OCI-LY7 (cell line): ENCODE results near the gene PLEKHS1. TPM values are rescaled to one million over a fixed set of nuclear protein-coding genes. Genes with fewer than 3 reads are reported as not detected.

Source experiments
- BruUV-seq: library from RNA; stranded (reverse); fragments of 400-500 nt; replicated peaks from 2 replicates; lab custom pipeline; 2021; lab: Mats Ljungman, UMichigan
- CTCF ChIA-PET: fragments of 300-600 bp; sonication (Branson Sonifier 250); formaldehyde crosslinking; loops from one replicate; lab custom pipeline; 2022; ENCODE audit warnings: antibody characterized with exemption; ENCODE audit not compliant: unreplicated experiment; lab: Charles Lee
- POLR2A ChIA-PET: fragments of 300-600 bp; sonication (Branson Sonifier 250); formaldehyde crosslinking; loops from one replicate; lab custom pipeline; 2022; ENCODE audit warnings: antibody characterized with exemption; lab: Charles Lee
- DNase-seq: peaks from one replicate; pipeline ENCODE4 v3.0.0-alpha.2; 2015; ENCODE audit warnings: low spot score
- H2AFZ ChIP-seq: fragments of 200-600 bp; sonication (generic), shearing (Covaris generic); 2 replicates; pipeline ENCODE4 v1.6.1; 2014; ENCODE audit warnings: mild to moderate bottlenecking, antibody characterized with exemption, low read length, moderate library complexity
- H3K27ac ChIP-seq: fragments of 200-600 bp; sonication (generic); 2 replicates; pipeline ENCODE4 v1.5.1; 2014; ENCODE audit warnings: mixed run types, low read depth, mild to moderate bottlenecking, moderate library complexity, low read length, inconsistent platforms; ENCODE audit not compliant: poor library complexity, severe bottlenecking
- H3K36me3 ChIP-seq: fragments of 200-600 bp; sonication (generic); 2 replicates; pipeline ENCODE4 v1.6.1; 2014; ENCODE audit warnings: mild to moderate bottlenecking, antibody characterized with exemption, low read length, moderate library complexity, mixed read lengths; ENCODE audit not compliant: insufficient read depth
- H3K4me1 ChIP-seq: fragments of 200-600 bp; sonication (generic); 2 replicates; pipeline ENCODE4 v1.5.1; 2014; ENCODE audit warnings: mild to moderate bottlenecking, low read length; ENCODE audit not compliant: insufficient read depth, poor library complexity, severe bottlenecking
- H3K4me2 ChIP-seq: fragments of 200-600 bp; sonication (generic); 2 replicates; pipeline ENCODE4 v1.6.1; 2014; ENCODE audit warnings: mild to moderate bottlenecking, low read length
- H3K4me3 ChIP-seq: fragments of 200-600 bp; sonication (generic); 2 replicates; pipeline ENCODE4 v1.5.1; 2014; ENCODE audit warnings: mild to moderate bottlenecking, low read depth, low read length; ENCODE audit not compliant: poor library complexity, severe bottlenecking
- H3K79me2 ChIP-seq: fragments of 200-600 bp; sonication (generic); 2 replicates; pipeline ENCODE4 v1.6.1; 2016; ENCODE audit warnings: low read depth, mild to moderate bottlenecking, low read length, moderate library complexity, mixed read lengths; ENCODE audit not compliant: insufficient read depth
- H3K9me2 ChIP-seq: fragments of 200-600 bp; sonication (generic); 2 replicates; pipeline ENCODE4 v1.6.1; 2016; ENCODE audit warnings: mild to moderate bottlenecking, low read length, mixed read lengths; ENCODE audit not compliant: insufficient read depth
- H3K9me3 ChIP-seq: fragments of 200-600 bp; sonication (generic); 2 replicates; pipeline ENCODE4 v1.6.1; 2014; ENCODE audit warnings: mild to moderate bottlenecking, mixed run types, low read length, mixed read lengths
- H4K20me1 ChIP-seq: fragments of 200-600 bp; sonication (generic); 2 replicates; pipeline ENCODE4 v1.6.1; 2014; ENCODE audit warnings: mild to moderate bottlenecking, antibody characterized with exemption, low read length, moderate library complexity, mixed read lengths; ENCODE audit not compliant: insufficient read depth
- EZH2phosphoT487 ChIP-seq: fragments of 200-600 bp; sonication (generic); IDR thresholded peaks from 2 replicates; pipeline ENCODE4 v1.6.1; 2018; ENCODE audit warnings: low read depth, borderline replicate concordance, mild to moderate bottlenecking, mixed run types, antibody characterized with exemption, low read length, moderate library complexity, mixed read lengths
- intact Hi-C: fragments of 100-400 bp; cut with micrococcal nuclease; formaldehyde crosslinking; loops from one replicate; pipeline ENCODE4 v1.10.0; 2022; ENCODE audit not compliant: unreplicated experiment
- total RNA-seq, 2 experiments: library from RNA; depleted of rRNA in 1 of 2; stranded (reverse); fragments of >200 nt in 1 of 2; shearing (Covaris generic) in 1 of 2; gene quantifications; 2 replicates each; pipeline ENCODE4 v1.2.3, GENCODE V29; 2014 to 2022
- TF ChIP-seq, protein P1 (sequence below): fragments of 200-600 bp; sonication (generic); conservative IDR thresholded peaks from 2 replicates; pipeline ENCODE4 v1.5.1; 2014; ENCODE audit warnings: mild to moderate bottlenecking, antibody characterized with exemption, low read length, moderate library complexity, mixed read lengths

The PLEKHS1 gene
- total RNA-seq, 2 experiments from 2014 or later, result not detected

DNA sequence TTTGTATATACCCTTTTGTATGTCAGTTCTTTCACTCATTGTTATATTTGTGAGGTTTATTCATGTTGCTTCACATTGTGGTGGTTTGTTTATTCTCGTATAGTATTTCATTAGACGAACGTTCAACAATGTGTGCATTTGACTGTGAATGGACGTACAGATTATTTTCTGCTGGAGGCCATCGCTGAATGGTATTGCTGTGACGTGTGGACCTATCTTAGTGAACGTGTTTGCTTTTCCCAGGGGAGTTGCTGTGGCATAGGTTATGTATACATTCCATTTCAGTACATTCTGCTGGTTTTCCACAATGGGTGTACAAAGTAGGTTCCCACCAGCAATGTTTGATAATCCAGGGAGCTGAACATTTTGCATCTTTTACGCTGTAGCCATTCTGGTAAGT, 31.1 kb upstream of the PLEKHS1 start:
- H3K27ac ChIP-seq, result no peak overlapping the region
- H4K20me1 ChIP-seq, result no peaks in the 10 kb centered on the region
- CTCF ChIA-PET, result no interaction called here
- no peaks in the 10 kb centered on the region for H3K9me2 ChIP-seq
- no peak for DNase-seq
- no peak overlapping the region for H3K4me2 ChIP-seq
- intact Hi-C loops, result no loop called here
- H3K9me3 ChIP-seq, result no peaks in the 10 kb centered on the region
- no peaks in the 10 kb centered on the region for H3K79me2 ChIP-seq
- TF ChIP-seq, protein P1, sequence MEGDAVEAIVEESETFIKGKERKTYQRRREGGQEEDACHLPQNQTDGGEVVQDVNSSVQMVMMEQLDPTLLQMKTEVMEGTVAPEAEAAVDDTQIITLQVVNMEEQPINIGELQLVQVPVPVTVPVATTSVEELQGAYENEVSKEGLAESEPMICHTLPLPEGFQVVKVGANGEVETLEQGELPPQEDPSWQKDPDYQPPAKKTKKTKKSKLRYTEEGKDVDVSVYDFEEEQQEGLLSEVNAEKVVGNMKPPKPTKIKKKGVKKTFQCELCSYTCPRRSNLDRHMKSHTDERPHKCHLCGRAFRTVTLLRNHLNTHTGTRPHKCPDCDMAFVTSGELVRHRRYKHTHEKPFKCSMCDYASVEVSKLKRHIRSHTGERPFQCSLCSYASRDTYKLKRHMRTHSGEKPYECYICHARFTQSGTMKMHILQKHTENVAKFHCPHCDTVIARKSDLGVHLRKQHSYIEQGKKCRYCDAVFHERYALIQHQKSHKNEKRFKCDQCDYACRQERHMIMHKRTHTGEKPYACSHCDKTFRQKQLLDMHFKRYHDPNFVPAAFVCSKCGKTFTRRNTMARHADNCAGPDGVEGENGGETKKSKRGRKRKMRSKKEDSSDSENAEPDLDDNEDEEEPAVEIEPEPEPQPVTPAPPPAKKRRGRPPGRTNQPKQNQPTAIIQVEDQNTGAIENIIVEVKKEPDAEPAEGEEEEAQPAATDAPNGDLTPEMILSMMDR, result no peak
- TF ChIP-seq EZH2phosphoT487, result no peak
- H3K36me3 ChIP-seq, result peaks cover 11% of the 10 kb centered on the region
- no peak overlapping the region for H2AFZ ChIP-seq
- no peaks in the 10 kb centered on the region for H3K4me1 ChIP-seq
- POLR2A ChIA-PET, result no interaction called here
- H3K4me3 ChIP-seq, result no peak overlapping the region
- no TSS peak for BruUV-seq

DNA sequence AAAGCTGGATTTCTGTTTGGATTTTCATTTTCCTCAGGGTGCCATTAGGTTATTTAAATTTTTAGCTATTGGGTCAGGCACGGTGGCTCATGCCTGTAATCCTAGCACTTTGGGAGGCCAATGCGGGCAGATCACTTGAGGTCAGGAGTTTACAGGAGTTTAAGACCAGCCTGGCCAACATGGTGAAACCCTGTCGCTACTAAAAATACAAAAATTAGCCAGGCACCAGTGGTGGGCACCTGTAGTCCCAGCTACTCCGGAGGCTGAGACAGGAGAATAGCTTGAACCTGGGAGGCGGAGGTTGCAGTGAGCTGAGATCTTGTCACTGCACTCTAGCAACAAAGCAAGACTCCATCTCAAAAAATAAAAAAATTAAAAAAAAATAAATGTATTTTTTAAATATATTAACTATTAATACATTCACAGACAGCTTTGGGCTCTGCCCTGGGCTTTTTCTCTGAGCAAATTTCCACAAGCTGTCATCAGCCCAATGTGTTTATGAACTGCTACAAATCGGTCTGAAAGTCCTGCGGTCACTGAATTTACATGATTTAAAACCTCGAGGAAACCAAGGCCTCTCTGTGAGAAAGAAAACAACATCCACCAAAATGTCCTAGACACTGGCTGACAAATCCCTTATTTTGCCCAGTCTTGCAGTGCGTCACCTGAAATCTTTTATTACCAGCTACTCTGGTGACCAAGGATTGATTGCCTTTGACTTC, 19.2 kb upstream of the PLEKHS1 start:
- Histone ChIP-seq H3K9me3 (no peaks in the 10 kb centered on the region), H3K4me3 (no peak overlapping the region), H3K4me2 (no peak overlapping the region), H3K27ac (no peak overlapping the region), H4K20me1 (no peaks in the 10 kb centered on the region), H3K9me2 (no peaks in the 10 kb centered on the region), H2AFZ (no peak overlapping the region), H3K36me3 (peaks cover 23% of the 10 kb centered on the region), H3K79me2 (no peaks in the 10 kb centered on the region), H3K4me1 (no peaks in the 10 kb centered on the region)
- intact Hi-C loops, result no loop called here
- no TSS peak for BruUV-seq
- CTCF ChIA-PET, result no interaction called here
- POLR2A ChIA-PET, result interaction anchor here (1.0 kb wide), 1 partner anchor 36 kb away, joined by 3 read pairs; no protein-coding TSS in a partner anchor
- no peak for TF ChIP-seq EZH2phosphoT487
- TF ChIP-seq, protein P1, result no peak
- no peak for DNase-seq

DNA sequence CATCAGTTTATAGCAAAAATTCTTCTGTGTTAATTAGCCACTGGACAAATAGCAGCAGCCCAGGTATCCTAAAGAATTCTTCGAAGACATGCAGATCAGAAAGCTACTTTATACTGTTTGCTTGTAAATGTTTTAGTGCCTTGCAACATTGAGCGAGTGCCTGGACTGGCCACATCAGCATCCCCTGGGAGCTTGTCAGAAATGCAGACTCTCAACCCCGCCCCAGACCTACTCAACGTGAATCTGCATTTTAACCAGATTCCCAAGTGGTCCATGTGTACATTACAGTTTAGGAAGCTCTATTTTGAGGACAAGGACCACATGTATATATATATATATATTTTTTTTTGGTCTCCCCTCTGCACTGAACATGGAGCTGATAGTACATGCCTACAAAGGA, 18.5 kb upstream of the PLEKHS1 start:
- no peak for DNase-seq
- H2AFZ ChIP-seq, result no peak overlapping the region
- no peaks in the 10 kb centered on the region for H4K20me1 ChIP-seq
- no TSS peak for BruUV-seq
- no peaks in the 10 kb centered on the region for H3K9me3 ChIP-seq
- ChIA-PET POLR2A (interaction anchor here (0.7 to 1.0 kb wide), 3 partner anchors 35 to 490 kb away, joined by 3 read pairs; no protein-coding TSS in a partner anchor), CTCF (no interaction called here)
- intact Hi-C loops, result no loop called here
- no peaks in the 10 kb centered on the region for H3K4me1 ChIP-seq
- H3K9me2 ChIP-seq, result no peaks in the 10 kb centered on the region
- no peak overlapping the region for H3K4me3 ChIP-seq
- H3K4me2 ChIP-seq, result no peak overlapping the region
- TF ChIP-seq, protein P1, result no peak
- no peak for TF ChIP-seq EZH2phosphoT487
- H3K27ac ChIP-seq, result no peak overlapping the region
- H3K79me2 ChIP-seq, result no peaks in the 10 kb centered on the region
- H3K36me3 ChIP-seq, result peaks cover 23% of the 10 kb centered on the region
